Neural crest cell (in vitro differentiated cells): ENCODE measurements around the gene NLGN4X. TPM values are rescaled to one million over a fixed set of nuclear protein-coding genes. Genes with fewer than 3 reads are reported as not detected.
A peak's percentile ranks its signal among the peaks of the same experiment; 100 is the strongest.
"Not testable (repeated sequence)": the region's sequence is repeated elsewhere in the genome, so short reads cannot be mapped to it uniquely, and the experiment has no call there.

Experiments
- DNase-seq: peaks from one replicate; pipeline ENCODE4 v3.0.0; 2021; ENCODE audit warnings: low read depth, mixed read lengths, low spot score
- H3K27ac Mint-ChIP-seq: one replicate; pipeline ENCODE4 v1.8.0; 2021; ENCODE audit warnings: mild to moderate bottlenecking, mixed read lengths; ENCODE audit not compliant: unreplicated experiment
- H3K27me3 Mint-ChIP-seq: 2 replicates; pipeline ENCODE4 v1.8.0; 2021; ENCODE audit warnings: low read depth, mild to moderate bottlenecking, mixed read lengths
- H3K36me3 Mint-ChIP-seq: 2 replicates; pipeline ENCODE4 v1.8.0; 2021; ENCODE audit warnings: low read depth, mild to moderate bottlenecking, mixed read lengths
- H3K4me1 Mint-ChIP-seq: 2 replicates; pipeline ENCODE4 v1.8.0; 2021; ENCODE audit warnings: mixed read lengths
- H3K4me3 Mint-ChIP-seq: one replicate; pipeline ENCODE4 v1.8.0; 2021; ENCODE audit warnings: mild to moderate bottlenecking, mixed read lengths
- H3K9me3 Mint-ChIP-seq: 2 replicates; pipeline ENCODE4 v1.8.0; 2021; ENCODE audit warnings: mixed read lengths
- total RNA-seq: library from RNA; stranded (reverse); gene quantifications from 2 replicates; pipeline ENCODE4 v1.2.1, GENCODE V29; 2021
- TF ChIP-seq, protein P1 (sequence below): fragments of 200-600 bp; sonication (generic); conservative IDR thresholded peaks from 2 replicates; pipeline ENCODE4 v1.5.0; 2021; ENCODE audit warnings: antibody characterized with exemption, mild to moderate bottlenecking

NLGN4X gene
- total RNA-seq, 1 donor from 2014 or later = 57.8 TPM

- DNase-seq = no peak
- Mint-ChIP-seq H3K36me3 (peaks cover 7% of the 10 kb centered on the region), H3K27ac (no peak overlapping the region), H3K4me1 (peaks cover 22% of the 10 kb centered on the region), H3K27me3 (no peaks in the 10 kb centered on the region), H3K4me3 (no peak overlapping the region), H3K9me3 (peaks cover 7% of the 10 kb centered on the region)
- TF ChIP-seq, protein P1, sequence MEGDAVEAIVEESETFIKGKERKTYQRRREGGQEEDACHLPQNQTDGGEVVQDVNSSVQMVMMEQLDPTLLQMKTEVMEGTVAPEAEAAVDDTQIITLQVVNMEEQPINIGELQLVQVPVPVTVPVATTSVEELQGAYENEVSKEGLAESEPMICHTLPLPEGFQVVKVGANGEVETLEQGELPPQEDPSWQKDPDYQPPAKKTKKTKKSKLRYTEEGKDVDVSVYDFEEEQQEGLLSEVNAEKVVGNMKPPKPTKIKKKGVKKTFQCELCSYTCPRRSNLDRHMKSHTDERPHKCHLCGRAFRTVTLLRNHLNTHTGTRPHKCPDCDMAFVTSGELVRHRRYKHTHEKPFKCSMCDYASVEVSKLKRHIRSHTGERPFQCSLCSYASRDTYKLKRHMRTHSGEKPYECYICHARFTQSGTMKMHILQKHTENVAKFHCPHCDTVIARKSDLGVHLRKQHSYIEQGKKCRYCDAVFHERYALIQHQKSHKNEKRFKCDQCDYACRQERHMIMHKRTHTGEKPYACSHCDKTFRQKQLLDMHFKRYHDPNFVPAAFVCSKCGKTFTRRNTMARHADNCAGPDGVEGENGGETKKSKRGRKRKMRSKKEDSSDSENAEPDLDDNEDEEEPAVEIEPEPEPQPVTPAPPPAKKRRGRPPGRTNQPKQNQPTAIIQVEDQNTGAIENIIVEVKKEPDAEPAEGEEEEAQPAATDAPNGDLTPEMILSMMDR = no peak
Measured at GRCh38 chrX:5936438-5936837, 292.2 kb downstream of the NLGN4X start.

GRCh38 chrX:5928224-5928623 lies 300.4 kb downstream of the NLGN4X start:
- no peaks in the 10 kb centered on the region for H3K4me1 Mint-ChIP-seq
- H3K9me3 Mint-ChIP-seq = peaks cover 4% of the 10 kb centered on the region
- no peak for DNase-seq
- H3K36me3 Mint-ChIP-seq = peaks cover 3% of the 10 kb centered on the region
- TF ChIP-seq, protein P1 = no peak
- no peaks in the 10 kb centered on the region for H3K27me3 Mint-ChIP-seq
- no peak overlapping the region for H3K4me3 Mint-ChIP-seq
- no peak overlapping the region for H3K27ac Mint-ChIP-seq

DNA sequence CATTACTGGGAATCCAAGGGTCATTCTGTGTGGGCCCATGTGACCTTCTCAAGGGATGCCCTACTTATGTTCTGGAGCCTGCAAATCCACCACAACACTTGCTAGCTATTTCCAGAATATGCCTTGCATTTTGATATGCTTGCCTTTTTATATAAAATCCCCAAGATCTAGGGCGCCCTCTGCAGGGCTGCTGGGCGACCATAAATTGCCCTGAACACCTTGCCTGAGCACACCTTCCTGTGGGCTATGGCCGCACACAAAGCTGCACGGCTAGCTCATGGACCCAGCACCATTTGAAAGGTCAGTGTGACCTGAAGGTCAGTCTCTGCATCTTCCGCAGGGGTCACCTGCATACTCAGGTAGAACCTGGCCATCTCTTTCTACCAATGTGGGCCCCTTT lies 311.7 kb downstream of the NLGN4X start:
- H3K9me3 Mint-ChIP-seq = peaks cover 18% of the 10 kb centered on the region
- no peaks in the 10 kb centered on the region for H3K4me1 Mint-ChIP-seq

GRCh38 chrX:5915783-5916182 lies 312.9 kb downstream of the NLGN4X start:
- H3K36me3 Mint-ChIP-seq = peaks cover 38% of the 10 kb centered on the region
- peaks cover 17% of the 10 kb centered on the region for H3K9me3 Mint-ChIP-seq
- H3K4me3 Mint-ChIP-seq = no peak overlapping the region
- TF ChIP-seq, protein P1 = peak; percentile 43
- no peaks in the 10 kb centered on the region for H3K27me3 Mint-ChIP-seq
- H3K4me1 Mint-ChIP-seq = no peaks in the 10 kb centered on the region
- no peak overlapping the region for H3K27ac Mint-ChIP-seq
- no peak for DNase-seq

More for the DNA sequence above, 311.7 kb downstream of the NLGN4X start:
- H3K27ac Mint-ChIP-seq = no peak overlapping the region
- no peak overlapping the region for H3K4me3 Mint-ChIP-seq
- H3K27me3 Mint-ChIP-seq = no peaks in the 10 kb centered on the region
- H3K36me3 Mint-ChIP-seq = peaks cover 30% of the 10 kb centered on the region
- TF ChIP-seq, protein P1 = peak; percentile 24
- DNase-seq = no peak

- TF ChIP-seq, protein P1 = no peak
- Mint-ChIP-seq H3K9me3 (peaks cover 6% of the 10 kb centered on the region), H3K36me3 (peaks cover 35% of the 10 kb centered on the region), H3K27ac (no peak overlapping the region), H3K27me3 (no peaks in the 10 kb centered on the region), H3K4me1 (peaks cover 10% of the 10 kb centered on the region), H3K4me3 (no peak overlapping the region)
- DNase-seq = no peak
Measured at GRCh38 chrX:5907207-5907606, 321.5 kb downstream of the NLGN4X start.

GRCh38 chrX:5903586-5904190 lies 325.0 kb downstream of the NLGN4X start:
- H3K9me3 Mint-ChIP-seq, H3K4me3 Mint-ChIP-seq, DNase-seq, H3K27me3 Mint-ChIP-seq: not testable (repeated sequence)
- Mint-ChIP-seq H3K36me3 (peaks cover 36% of the 10 kb centered on the region), H3K4me1 (peaks cover 10% of the 10 kb centered on the region), H3K27ac (peak overlapping the region; percentile 75)
